ENCODE data around the gene TPSB2.

Gene TPSB2

DNA sequence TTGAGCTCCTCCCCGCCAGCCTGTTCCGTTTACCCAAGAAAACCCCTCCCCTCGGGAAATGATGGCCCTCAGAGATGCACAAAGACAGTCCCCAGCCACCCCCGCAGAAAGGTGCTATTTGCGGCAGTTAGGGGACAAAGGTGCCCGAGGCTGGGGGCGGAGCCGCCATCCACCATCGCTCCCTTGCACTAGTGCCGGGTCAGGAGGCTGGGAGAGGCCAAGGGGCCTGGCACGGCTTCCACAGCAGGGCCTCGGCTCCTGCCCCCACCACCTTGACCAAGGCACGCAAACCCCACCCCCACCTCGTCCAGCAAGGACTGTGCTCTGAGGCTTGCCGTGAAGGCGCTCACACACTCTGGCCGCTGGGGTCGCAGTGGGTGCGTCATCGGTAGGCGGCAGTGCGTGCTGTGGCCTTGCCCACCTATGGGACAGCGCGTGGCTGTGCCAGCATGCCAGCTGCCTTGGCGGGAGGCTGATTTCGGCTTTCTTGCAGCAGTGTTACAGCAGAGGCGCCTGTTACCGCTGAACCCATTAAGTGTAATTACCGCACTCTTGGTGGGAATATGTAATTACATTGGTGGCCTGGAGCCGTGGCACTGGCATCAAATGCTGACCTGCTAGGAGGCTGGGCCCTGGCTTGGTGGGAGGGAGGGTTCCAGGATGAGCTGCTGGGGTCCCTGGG lies 36.7 kb downstream of the TPSB2 start:
- TF ChIP-seq, protein P1, sequence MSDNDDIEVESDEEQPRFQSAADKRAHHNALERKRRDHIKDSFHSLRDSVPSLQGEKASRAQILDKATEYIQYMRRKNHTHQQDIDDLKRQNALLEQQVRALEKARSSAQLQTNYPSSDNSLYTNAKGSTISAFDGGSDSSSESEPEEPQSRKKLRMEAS (IDR thresholded peaks at IDR 0.05): peak; percentile 60
- TF ChIP-seq, protein P2, sequence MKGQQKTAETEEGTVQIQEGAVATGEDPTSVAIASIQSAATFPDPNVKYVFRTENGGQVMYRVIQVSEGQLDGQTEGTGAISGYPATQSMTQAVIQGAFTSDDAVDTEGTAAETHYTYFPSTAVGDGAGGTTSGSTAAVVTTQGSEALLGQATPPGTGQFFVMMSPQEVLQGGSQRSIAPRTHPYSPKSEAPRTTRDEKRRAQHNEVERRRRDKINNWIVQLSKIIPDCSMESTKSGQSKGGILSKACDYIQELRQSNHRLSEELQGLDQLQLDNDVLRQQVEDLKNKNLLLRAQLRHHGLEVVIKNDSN (IDR thresholded peaks at IDR 0.05): no peak
- TF ChIP-seq EGR1 (IDR thresholded peaks at IDR 0.05): no peak

DNA sequence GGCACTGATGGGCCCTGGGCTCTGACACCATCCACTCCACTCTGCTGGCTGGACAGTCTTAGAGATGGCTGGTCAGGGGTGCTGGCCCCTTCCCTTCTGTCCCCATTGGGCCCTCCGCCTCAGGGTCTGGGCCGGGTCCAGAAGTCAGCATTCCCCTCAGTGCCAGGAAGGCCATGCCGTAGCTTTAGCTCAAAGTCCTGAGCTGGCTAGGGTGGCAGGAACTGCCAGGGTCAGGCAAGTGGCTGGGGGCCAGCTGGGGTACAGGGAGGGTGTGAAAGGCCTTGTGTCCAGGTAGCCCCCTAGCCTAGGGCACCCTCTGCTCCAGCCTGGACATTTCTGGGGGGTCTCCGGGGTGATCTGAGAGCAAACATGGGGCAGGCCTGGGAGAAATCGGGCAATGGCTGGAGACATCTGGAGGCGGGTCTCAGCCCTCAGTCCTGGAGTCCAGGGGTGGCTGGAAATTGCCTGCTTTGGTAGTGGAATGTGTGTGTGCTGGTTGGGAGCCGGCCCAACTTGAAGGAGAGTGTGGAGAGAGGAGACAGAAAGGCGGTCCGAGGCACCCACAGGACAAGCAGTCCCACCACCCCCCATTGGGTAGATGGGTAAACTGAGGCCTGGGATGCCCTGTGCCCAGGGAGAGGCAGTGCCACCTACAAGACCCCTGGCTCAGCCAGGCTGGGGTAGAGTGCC lies 37.5 kb downstream of the TPSB2 start:
- TF ChIP-seq, protein P2 (IDR thresholded peaks at IDR 0.05): no peak
- no peak for TF ChIP-seq RAD21 (IDR thresholded peaks at IDR 0.05; ENCODE audit: low read depth)
- TF ChIP-seq FOXM1 (IDR thresholded peaks at IDR 0.05; ENCODE audit: borderline replicate concordance, low read depth): no peak
- TF ChIP-seq, protein P3, sequence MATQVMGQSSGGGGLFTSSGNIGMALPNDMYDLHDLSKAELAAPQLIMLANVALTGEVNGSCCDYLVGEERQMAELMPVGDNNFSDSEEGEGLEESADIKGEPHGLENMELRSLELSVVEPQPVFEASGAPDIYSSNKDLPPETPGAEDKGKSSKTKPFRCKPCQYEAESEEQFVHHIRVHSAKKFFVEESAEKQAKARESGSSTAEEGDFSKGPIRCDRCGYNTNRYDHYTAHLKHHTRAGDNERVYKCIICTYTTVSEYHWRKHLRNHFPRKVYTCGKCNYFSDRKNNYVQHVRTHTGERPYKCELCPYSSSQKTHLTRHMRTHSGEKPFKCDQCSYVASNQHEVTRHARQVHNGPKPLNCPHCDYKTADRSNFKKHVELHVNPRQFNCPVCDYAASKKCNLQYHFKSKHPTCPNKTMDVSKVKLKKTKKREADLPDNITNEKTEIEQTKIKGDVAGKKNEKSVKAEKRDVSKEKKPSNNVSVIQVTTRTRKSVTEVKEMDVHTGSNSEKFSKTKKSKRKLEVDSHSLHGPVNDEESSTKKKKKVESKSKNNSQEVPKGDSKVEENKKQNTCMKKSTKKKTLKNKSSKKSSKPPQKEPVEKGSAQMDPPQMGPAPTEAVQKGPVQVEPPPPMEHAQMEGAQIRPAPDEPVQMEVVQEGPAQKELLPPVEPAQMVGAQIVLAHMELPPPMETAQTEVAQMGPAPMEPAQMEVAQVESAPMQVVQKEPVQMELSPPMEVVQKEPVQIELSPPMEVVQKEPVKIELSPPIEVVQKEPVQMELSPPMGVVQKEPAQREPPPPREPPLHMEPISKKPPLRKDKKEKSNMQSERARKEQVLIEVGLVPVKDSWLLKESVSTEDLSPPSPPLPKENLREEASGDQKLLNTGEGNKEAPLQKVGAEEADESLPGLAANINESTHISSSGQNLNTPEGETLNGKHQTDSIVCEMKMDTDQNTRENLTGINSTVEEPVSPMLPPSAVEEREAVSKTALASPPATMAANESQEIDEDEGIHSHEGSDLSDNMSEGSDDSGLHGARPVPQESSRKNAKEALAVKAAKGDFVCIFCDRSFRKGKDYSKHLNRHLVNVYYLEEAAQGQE (IDR thresholded peaks at IDR 0.05; ENCODE audit: low read depth): no peak
- TF ChIP-seq CREB1 (IDR thresholded peaks at IDR 0.05; ENCODE audit: low read depth): no peak
- TF ChIP-seq TAF1 (IDR thresholded peaks at IDR 0.05; ENCODE audit: low read depth): no peak
- no peak for TF ChIP-seq EP300 (IDR thresholded peaks at IDR 0.05; ENCODE audit: borderline replicate concordance)
- TF ChIP-seq CEBPB (IDR thresholded peaks at IDR 0.05): no peak
- TF ChIP-seq, protein P1 (IDR thresholded peaks at IDR 0.05): no peak
- TF ChIP-seq YY1 (IDR thresholded peaks at IDR 0.05; ENCODE audit: low read depth): no peak
- TF ChIP-seq ZBTB7A (IDR thresholded peaks at IDR 0.05; ENCODE audit: low read depth): no peak
- TF ChIP-seq EGR1 (IDR thresholded peaks at IDR 0.05): no peak
- TF ChIP-seq NFIC (IDR thresholded peaks at IDR 0.05): no peak

DNA sequence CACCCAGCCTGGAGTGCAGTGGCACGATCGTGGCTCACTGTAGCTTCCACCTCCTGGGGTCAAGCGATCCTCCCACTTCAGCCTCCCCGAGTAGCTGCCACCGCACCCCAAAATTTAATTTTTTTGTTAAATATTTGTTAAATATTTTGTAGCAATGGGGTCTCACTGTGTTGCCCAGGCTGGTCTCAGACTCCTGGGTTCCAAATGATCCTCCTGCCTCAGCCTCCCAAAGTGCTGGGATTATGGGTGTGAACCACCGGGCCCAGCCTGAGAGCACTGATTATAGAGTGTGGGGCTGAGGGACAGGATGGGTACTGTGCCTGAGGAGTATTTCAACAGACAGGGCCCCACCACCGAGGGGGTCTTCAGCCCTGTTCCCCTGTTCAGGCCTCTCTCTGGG lies 40.5 kb downstream of the TPSB2 start:
- TF ChIP-seq, protein P2 (IDR thresholded peaks at IDR 0.05): no peak
- TF ChIP-seq CEBPB (IDR thresholded peaks at IDR 0.05) (no peak), RAD21 (IDR thresholded peaks at IDR 0.05; ENCODE audit: low read depth) (no peak), TCF12 (IDR thresholded peaks at IDR 0.05; ENCODE audit: low read depth) (no peak), FOXM1 (IDR thresholded peaks at IDR 0.05; ENCODE audit: borderline replicate concordance, low read depth) (no peak), EP300 (IDR thresholded peaks at IDR 0.05; ENCODE audit: borderline replicate concordance) (no peak), EGR1 (IDR thresholded peaks at IDR 0.05) (no peak)
- TF ChIP-seq, protein P1 (IDR thresholded peaks at IDR 0.05): no peak
- TF ChIP-seq, protein P3 (IDR thresholded peaks at IDR 0.05; ENCODE audit: low read depth): no peak

DNA sequence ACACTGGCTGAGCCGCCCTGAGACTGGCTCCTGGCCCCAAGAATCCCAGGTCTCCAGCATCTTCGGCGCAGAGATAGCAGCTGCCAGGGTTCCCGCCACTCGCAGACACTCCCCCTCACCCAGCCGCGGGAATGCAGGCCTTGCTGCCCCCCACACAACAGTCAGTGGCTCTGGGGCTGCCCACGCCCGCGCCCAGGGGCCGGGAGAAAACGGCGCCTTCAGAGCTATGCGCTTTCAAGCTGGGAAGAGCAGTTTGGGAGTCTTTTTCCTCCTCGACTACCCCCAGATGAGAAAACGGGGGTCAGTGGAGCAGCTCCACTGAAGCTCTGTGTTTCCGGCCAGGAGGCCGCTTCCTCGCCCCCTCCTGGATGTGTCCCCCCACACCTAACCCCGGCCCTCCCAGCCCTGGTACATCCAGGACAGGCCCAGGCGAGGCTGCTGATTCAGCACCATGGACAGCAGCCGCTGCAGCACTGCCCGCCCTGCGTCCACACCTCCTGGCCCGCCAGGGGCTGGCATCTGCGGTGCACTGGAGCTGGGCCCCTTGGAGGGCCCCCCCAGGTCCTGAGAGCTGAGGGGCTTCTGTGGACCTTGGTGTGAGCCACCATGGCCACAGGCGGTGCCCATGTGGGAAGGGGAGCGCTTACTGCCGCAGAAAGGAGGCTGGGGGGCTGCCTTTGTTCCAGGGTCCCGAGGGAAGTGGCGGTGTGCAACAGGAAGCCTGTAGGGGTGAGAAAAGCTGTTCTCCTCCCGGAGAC lies 41.4 kb downstream of the TPSB2 start:
- TF ChIP-seq ZBTB7A (IDR thresholded peaks at IDR 0.05; ENCODE audit: low read depth) (peak; percentile 51; the same call in 1 of the 2 replicates), RAD21 (IDR thresholded peaks at IDR 0.05; ENCODE audit: low read depth) (no peak), NFIC (IDR thresholded peaks at IDR 0.05) (no peak)
- TF ChIP-seq, protein P1 (IDR thresholded peaks at IDR 0.05): 0 out of 2 replicates have a peak, but pooled peaks have one; percentile 25
- TF ChIP-seq, protein P3 (IDR thresholded peaks at IDR 0.05; ENCODE audit: low read depth): peak; percentile 98

Data from Ishikawa (cell line).